K562 (cell line): Measurements from ENCODE around the gene DVL3. TPM values are rescaled to one million over a fixed set of nuclear protein-coding genes. Genes with fewer than 3 reads are reported as not detected.

Experiments
- CBX1 ChIP-seq: sonication (generic); IDR thresholded peaks from 2 replicates; pipeline ENCODE4 v1.6.1; 2016; ENCODE audit warnings: antibody characterized with exemption, low read depth, mild to moderate bottlenecking
- CBX2 ChIP-seq: fragments of 200-600 bp; sonication (generic); IDR thresholded peaks from one replicate; pipeline ENCODE4 v1.6.1; 2012; ENCODE audit warnings: mild to moderate bottlenecking, low read length, inconsistent platforms; ENCODE audit not compliant: insufficient read depth, poor library complexity, severe bottlenecking
- CC2D1A ChIP-seq: fragments of 450-650 bp; IDR thresholded peaks from 2 replicates; pipeline ENCODE4 v1.6.1; 2017; ENCODE audit warnings: mild to moderate bottlenecking
- CHD1 ChIP-seq: fragments of 200-600 bp; sonication (generic); IDR thresholded peaks from one replicate; pipeline ENCODE4 v1.6.1; 2012; ENCODE audit warnings: mild to moderate bottlenecking, moderate library complexity, low read length, inconsistent platforms
- CHD4 ChIP-seq: fragments of 200-600 bp; sonication (generic); IDR thresholded peaks from 3 replicates; pipeline ENCODE4 v1.6.1; 2012; ENCODE audit warnings: low read depth, mild to moderate bottlenecking, mixed read lengths, low read length, inconsistent platforms; ENCODE audit not compliant: insufficient read depth, insufficient replicate concordance, poor library complexity, severe bottlenecking
- CREB1 ChIP-seq, 2 experiments: sonication (generic) in 1 of 2; formaldehyde crosslinking in 1 of 2; IDR thresholded peaks; 2 replicates each; pipeline versions ENCODE4 v1.6.1 to v1.8.0; 2012 to 2022; ENCODE audit warnings: inconsistent platforms in 1 of 2, mild to moderate bottlenecking in 1 of 2, missing genetic modification reagents in 1 of 2, moderate library complexity in 1 of 2
- DMBX1 ChIP-seq: fragments of 250-450 bp; sonication (Bioruptor Pico); IDR thresholded peaks from 2 replicates; pipeline ENCODE4 v1.8.0; 2022; ENCODE audit warnings: inconsistent platforms, mild to moderate bottlenecking, moderate library complexity, borderline replicate concordance
- E2F3 ChIP-seq: fragments of 250-450 bp; sonication (Bioruptor Pico); IDR thresholded peaks from 2 replicates; pipeline ENCODE4 v1.4.0; 2020; ENCODE audit warnings: mild to moderate bottlenecking
- FOXK1 ChIP-seq: sonication (generic); formaldehyde crosslinking; IDR thresholded peaks from 2 replicates; pipeline ENCODE4 v1.8.0; 2022; ENCODE audit warnings: missing genetic modification reagents, mild to moderate bottlenecking, borderline replicate concordance
- FOXP1 ChIP-seq: sonication (generic); formaldehyde crosslinking; IDR thresholded peaks from 2 replicates; pipeline ENCODE4 v1.8.0; 2022; ENCODE audit warnings: mild to moderate bottlenecking, missing genetic modification reagents
- ID3 ChIP-seq, 2 experiments: fragments of 250-450 bp in 1 of 2; fragments of 450-650 bp in 1 of 2; sonication (Bioruptor Pico) in 1 of 2; IDR thresholded peaks; 2 replicates each; pipeline versions ENCODE4 v1.6.1 to v1.8.0; 2016 to 2021; ENCODE audit warnings: mild to moderate bottlenecking in 2 of 2, moderate library complexity in 2 of 2, missing compliant biosample characterization in 1 of 2, missing genetic modification characterization in 1 of 2
- KDM4B ChIP-seq, 2 experiments: fragments of 450-650 bp in 1 of 2; sonication (generic) in 1 of 2; IDR thresholded peaks; 2 replicates each; pipeline ENCODE4 v1.6.1; 2016 to 2017; ENCODE audit warnings: borderline replicate concordance in 2 of 2, antibody characterized with exemption in 1 of 2, low read depth in 1 of 2, mild to moderate bottlenecking in 1 of 2
- MAZ ChIP-seq, 2 experiments: fragments of 450-650 bp in 1 of 2; sonication (generic) in 1 of 2; formaldehyde crosslinking; IDR thresholded peaks in 1 of 2; conservative IDR thresholded peaks in 1 of 2; 2 replicates each; pipeline versions ENCODE4 v1.4.0 to v1.5.0; 2020; ENCODE audit warnings: mild to moderate bottlenecking in 1 of 2, missing genetic modification reagents in 1 of 2
- MECOM ChIP-seq: fragments of 250-450 bp; sonication (Bioruptor Pico); IDR thresholded peaks from 2 replicates; pipeline ENCODE4 v1.8.0; 2022; ENCODE audit warnings: inconsistent platforms
- NFRKB ChIP-seq: fragments of 450-650 bp; IDR thresholded peaks from 2 replicates; pipeline ENCODE4 v1.6.1; 2016; ENCODE audit warnings: low read depth
- POLR2B ChIP-seq: fragments of 450-650 bp; IDR thresholded peaks from 2 replicates; pipeline ENCODE4 v1.6.1; 2018; ENCODE audit warnings: low read depth; ENCODE audit not compliant: partially characterized antibody
- TBL1XR1 ChIP-seq, 2 experiments: IDR thresholded peaks; 2 replicates each; pipeline ENCODE4 v1.6.1; 2012; ENCODE audit warnings: improper control_type of control experiment in 2 of 2, low read length in 2 of 2, mild to moderate bottlenecking in 1 of 2
- TCF7 ChIP-seq: sonication (generic); IDR thresholded peaks from 2 replicates; pipeline ENCODE4 v1.6.1; 2016; ENCODE audit warnings: antibody characterized with exemption, borderline replicate concordance
- TCF7L2 ChIP-seq: fragments of 150-350 bp; IDR thresholded peaks from 2 replicates; pipeline ENCODE4 v1.6.1; 2016; ENCODE audit warnings: low read depth, mild to moderate bottlenecking, low read length, moderate library complexity
- TEAD4 ChIP-seq, 2 experiments: sonication (generic) in 1 of 2; formaldehyde crosslinking in 1 of 2; IDR thresholded peaks; 2 replicates each; pipeline versions ENCODE4 v1.6.1 to v1.8.0; 2012 to 2022; ENCODE audit warnings: borderline replicate concordance in 1 of 2, inconsistent platforms in 1 of 2, low read length in 1 of 2, mild to moderate bottlenecking in 1 of 2, missing genetic modification reagents in 1 of 2
- U2AF1 ChIP-seq: fragments of 200-400 bp; formaldehyde crosslinking; optimal IDR thresholded peaks from 2 replicates; pipeline ENCODE3; 2017; ENCODE audit warnings: mild to moderate bottlenecking, low read depth, low read length, moderate library complexity
- U2AF2 ChIP-seq: fragments of 200-400 bp; formaldehyde crosslinking; optimal IDR thresholded peaks from 2 replicates; pipeline ENCODE3; 2017; ENCODE audit warnings: low read depth, mild to moderate bottlenecking, low read length
- XRCC3 ChIP-seq: fragments of 450-650 bp; IDR thresholded peaks from 2 replicates; pipeline ENCODE4 v1.6.1; 2017; ENCODE audit warnings: mild to moderate bottlenecking, moderate library complexity
- ZBTB9 ChIP-seq: fragments of 450-650 bp; formaldehyde crosslinking; IDR thresholded peaks from 2 replicates; pipeline ENCODE4 v1.4.0; 2020; ENCODE audit warnings: mild to moderate bottlenecking, moderate library complexity
- ZNF507 ChIP-seq: conservative IDR thresholded peaks from 2 replicates; pipeline ENCODE4 v1.6.1; 2017; ENCODE audit warnings: missing genetic modification characterization, missing compliant biosample characterization
- ZSCAN29 ChIP-seq: fragments of 450-650 bp; IDR thresholded peaks from 2 replicates; pipeline ENCODE4 v1.6.1; 2017
- polyA plus RNA-seq, 8 experiments: library from polyadenylated mRNA; depleted of rRNA in 4 of 8; stranded (reverse) in 5 of 8; unstranded in 3 of 8; fragments of >200 nt; fragmentation: Nextera tagmentation in 2 of 8; fragmentation: Illumina TruSeq in 1 of 8; extraction: Ambion mirVana in 2 of 8; extraction: Trizol in 1 of 8; gene quantifications; 2 replicates each; pipeline versions ENCODE4 v1.2.1 to v1.2.3, GENCODE V29; 2011 to 2014; ENCODE audit warnings: inconsistent platforms in 1 of 8, missing spikeins in 1 of 8
- total RNA-seq, 7 experiments: library from RNA; depleted of rRNA in 6 of 7; stranded (reverse); fragments of >200 nt in 6 of 7; fragmentation: Illumina TruSeq in 2 of 7; extraction: Trizol in 2 of 7; gene quantifications; 2 replicates each; pipeline versions ENCODE4 v1.2.1 to v1.2.3, GENCODE V29; 2011 to 2021; ENCODE audit warnings: low replicate concordance in 1 of 7

DVL3 gene
- total and polyA plus RNA-seq, 9 of the 15 experiments (the other 6 are each of a cell fraction or from before 2014, with no cell fraction given) = 3.1 to 57.9 (median 20.1) TPM

GRCh38 chr3:184176377-184177330, 21.5 kb downstream of the DVL3 start (continued):
- no peak for TF ChIP-seq ID3 (CRISPR knock-in tag; IDR thresholded peaks at IDR 0.05)
- no peak for TF ChIP-seq ID3 (tag; IDR thresholded peaks at IDR 0.05)
- no peak for TF ChIP-seq U2AF2
- TF ChIP-seq ZNF507 (tag) = no peak
- TF ChIP-seq ZSCAN29 = no peak
- TF ChIP-seq TEAD4 (IDR thresholded peaks at IDR 0.05; ENCODE audit: low read length) = peak; percentile 35; the same call in 1 of the 2 replicates
- no peak for TF ChIP-seq TEAD4 (CRISPR knock-in tag; IDR thresholded peaks at IDR 0.05; ENCODE audit: borderline replicate concordance)
- no peak for TF ChIP-seq TBL1XR1 (IDR thresholded peaks at IDR 0.05; ENCODE audit: low read length in 2 of 2)
- no peak for TF ChIP-seq CBX2
- no peak for TF ChIP-seq CC2D1A
- peak; percentile 35 to 94; a peak in 3 of 4 replicates for TF ChIP-seq MAZ (CRISPR knock-in tag; conservative IDR thresholded peaks at IDR 0.05 in 1 of 2, IDR thresholded peaks at IDR 0.05 in 1 of 2)
- no peak for TF ChIP-seq DMBX1 (CRISPR knock-in tag)
- TF ChIP-seq FOXK1 (CRISPR knock-in tag) = no peak
- TF ChIP-seq NFRKB = peak; percentile 71; the same call in 1 of the 2 replicates
- no peak for TF ChIP-seq CHD4
- no peak for TF ChIP-seq TCF7L2
- no peak for TF ChIP-seq CHD1
- no peak for TF ChIP-seq E2F3 (CRISPR knock-in tag)
- TF ChIP-seq KDM4B (IDR thresholded peaks at IDR 0.05; ENCODE audit: borderline replicate concordance in 2 of 2, low read depth in 1 of 2) = no peak
- no peak for TF ChIP-seq CREB1 (IDR thresholded peaks at IDR 0.05)
- TF ChIP-seq CREB1 (CRISPR knock-in tag; IDR thresholded peaks at IDR 0.05) = no peak
- TF ChIP-seq MECOM (CRISPR knock-in tag) = no peak
- no peak for TF ChIP-seq POLR2B
- no peak for TF ChIP-seq TCF7
- no peak for TF ChIP-seq ZBTB9 (CRISPR knock-in tag)
- no peak for TF ChIP-seq CBX1
- no peak for TF ChIP-seq XRCC3
- TF ChIP-seq FOXP1 (CRISPR knock-in tag) = no peak
- TF ChIP-seq U2AF1 = no peak
